ENCODE measurements around the gene CNTNAP2.

GRCh38 chr7:148114804-148115203 lies 1998.2 kb downstream of the CNTNAP2 start:
- TF ChIP-seq, protein P1, sequence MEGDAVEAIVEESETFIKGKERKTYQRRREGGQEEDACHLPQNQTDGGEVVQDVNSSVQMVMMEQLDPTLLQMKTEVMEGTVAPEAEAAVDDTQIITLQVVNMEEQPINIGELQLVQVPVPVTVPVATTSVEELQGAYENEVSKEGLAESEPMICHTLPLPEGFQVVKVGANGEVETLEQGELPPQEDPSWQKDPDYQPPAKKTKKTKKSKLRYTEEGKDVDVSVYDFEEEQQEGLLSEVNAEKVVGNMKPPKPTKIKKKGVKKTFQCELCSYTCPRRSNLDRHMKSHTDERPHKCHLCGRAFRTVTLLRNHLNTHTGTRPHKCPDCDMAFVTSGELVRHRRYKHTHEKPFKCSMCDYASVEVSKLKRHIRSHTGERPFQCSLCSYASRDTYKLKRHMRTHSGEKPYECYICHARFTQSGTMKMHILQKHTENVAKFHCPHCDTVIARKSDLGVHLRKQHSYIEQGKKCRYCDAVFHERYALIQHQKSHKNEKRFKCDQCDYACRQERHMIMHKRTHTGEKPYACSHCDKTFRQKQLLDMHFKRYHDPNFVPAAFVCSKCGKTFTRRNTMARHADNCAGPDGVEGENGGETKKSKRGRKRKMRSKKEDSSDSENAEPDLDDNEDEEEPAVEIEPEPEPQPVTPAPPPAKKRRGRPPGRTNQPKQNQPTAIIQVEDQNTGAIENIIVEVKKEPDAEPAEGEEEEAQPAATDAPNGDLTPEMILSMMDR (IDR thresholded peaks at IDR 0.05), result no peak
- TF ChIP-seq POLR2A (IDR thresholded peaks at IDR 0.05), result no peak

Data from uterus (tissue), 2 donors.